Activated CD4-positive, alpha-beta memory T cell treated with anti-CD3 and anti-CD28 coated beads for 36 hours (primary cell): ENCODE data around the gene SLC35B4. TPM values are rescaled to one million over a fixed set of nuclear protein-coding genes. Genes with fewer than 3 reads are reported as not detected.

Experiments
- CTCF ChIA-PET: fragments of 350-600 bp; sonication (Branson Sonifier 250); formaldehyde crosslinking; loops from one replicate; lab custom pipeline; 2021; ENCODE audit warnings: antibody characterized with exemption, inconsistent platforms; lab: Charles Lee
- POLR2A ChIA-PET: fragments of 350-600 bp; sonication (Branson Sonifier 250); formaldehyde crosslinking; loops from one replicate; lab custom pipeline; 2021; ENCODE audit warnings: antibody characterized with exemption; lab: Charles Lee
- DNase-seq: peaks from one replicate; pipeline ENCODE4 v3.0.0-alpha.2; 2020
- H3K27ac Mint-ChIP-seq: one replicate; pipeline ENCODE4 v1.8.0; 2021; ENCODE audit warnings: mixed read lengths
- H3K27me3 Mint-ChIP-seq: one replicate; pipeline ENCODE4 v1.8.0; 2021; ENCODE audit warnings: mixed read lengths
- H3K36me3 Mint-ChIP-seq: one replicate; pipeline ENCODE4 v1.8.0; 2021; ENCODE audit warnings: mixed read lengths
- H3K4me1 Mint-ChIP-seq: one replicate; pipeline ENCODE4 v1.8.0; 2021; ENCODE audit warnings: low read depth, mixed read lengths
- H3K4me3 Mint-ChIP-seq: one replicate; pipeline ENCODE4 v1.8.0; 2021; ENCODE audit warnings: mild to moderate bottlenecking, mixed read lengths
- H3K9me3 Mint-ChIP-seq: one replicate; pipeline ENCODE4 v1.8.0; 2021; ENCODE audit warnings: mixed read lengths
- intact Hi-C: fragments of 100-400 bp; cut with micrococcal nuclease; formaldehyde crosslinking; loops from one replicate; pipeline ENCODE4 v1.15.1; 2023
- total RNA-seq, 2 experiments: library from RNA; stranded (reverse); gene quantifications; one replicate each; pipeline ENCODE4 v1.2.3, GENCODE V29; 2021

The SLC35B4 gene
- total RNA-seq, result 10 to 100 TPM; 10.9 to 14.5 TPM

DNA sequence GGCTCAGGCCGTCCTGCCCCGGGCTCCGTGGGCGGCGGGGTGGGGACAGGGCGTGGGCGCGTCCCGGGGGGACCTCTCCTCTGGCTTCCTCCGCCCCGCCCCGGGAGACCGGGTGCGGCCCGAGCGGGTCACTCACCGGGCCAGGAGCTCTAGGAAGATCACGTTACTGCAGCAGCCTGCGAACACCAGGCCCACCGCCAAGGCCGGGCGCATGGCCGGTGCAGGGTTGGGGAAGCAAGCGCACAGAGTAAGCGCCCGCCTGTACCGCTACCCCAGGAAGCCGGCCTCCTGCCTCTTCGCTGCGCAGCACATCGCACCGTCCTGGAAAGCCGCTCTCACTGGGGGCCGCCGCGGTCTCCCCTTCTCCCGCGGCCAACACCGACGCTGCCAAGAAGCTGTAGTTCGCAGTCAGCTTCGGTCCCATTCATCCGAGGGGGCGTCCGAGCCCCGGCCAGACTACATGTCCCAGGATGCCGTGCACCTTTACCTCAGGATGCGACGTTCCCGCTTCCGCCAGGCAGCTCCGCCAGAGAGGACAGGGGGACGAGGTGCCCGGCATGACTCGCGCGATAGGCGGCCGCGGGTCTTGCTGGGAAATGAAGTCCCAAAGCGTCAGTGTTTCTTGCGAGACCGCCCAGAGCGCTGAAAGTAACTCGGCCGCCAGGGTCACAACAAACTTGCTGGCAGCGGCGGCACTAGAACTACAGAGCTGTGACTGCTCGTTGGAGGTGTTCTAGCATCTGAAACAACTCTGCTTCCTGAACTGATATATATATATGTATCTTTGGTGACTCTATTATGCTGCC is at the start of gene SLC35B4:
Gene SLC35B4, minus strand, starts transcription at position 392 of the 806 bp plus-strand sequence. Its CDS starts 179 bp downstream, at position 213.
- Mint-ChIP-seq H3K36me3 (no peaks in the 10 kb centered on the region), H3K4me3 (peak within 1 kb of the TSS; percentile 90), H3K4me1 (peaks cover 19% of the 10 kb centered on the region), H3K9me3 (no peaks in the 10 kb centered on the region), H3K27me3 (no peaks in the 10 kb centered on the region), H3K27ac (peak within 1 kb of the TSS; percentile 72)
- intact Hi-C loops, result loop anchor here (1.0 to 10.0 kb wide), 7 partner anchors 41 to 1659 kb away; partner anchors contain the start of genes AKR1B1 and LRGUK
- ChIA-PET POLR2A (interaction anchor here (1.0 to 1.4 kb wide), 2 partner anchors 116 to 329 kb away, joined by 5 read pairs; partner anchors contain the start of gene BPGM), CTCF (interaction anchor here (1.0 to 1.5 kb wide), 9 partner anchors 10 to 237 kb away, joined by 3 to 10 read pairs (median 5); partner anchors contain the start of genes AKR1B1 and LRGUK)
- peak; percentile 97 for DNase-seq

- H3K27ac Mint-ChIP-seq, result no peak overlapping the region
- CTCF ChIA-PET, result interaction anchor here (3.2 kb wide), 1 partner anchor 9 kb away, joined by 10 read pairs; no protein-coding TSS in a partner anchor
- no peaks in the 10 kb centered on the region for H3K36me3 Mint-ChIP-seq
- peaks cover 24% of the 10 kb centered on the region for H3K27me3 Mint-ChIP-seq
- POLR2A ChIA-PET, result no interaction called here
- DNase-seq, result no peak
- H3K4me1 Mint-ChIP-seq, result no peaks in the 10 kb centered on the region
- H3K4me3 Mint-ChIP-seq, result no peak overlapping the region
- intact Hi-C loops, result no loop called here
- H3K9me3 Mint-ChIP-seq, result no peaks in the 10 kb centered on the region
Observed at GRCh38 chr7:134366481-134366880, 49.8 kb upstream of the SLC35B4 start.

GRCh38 chr7:134365341-134366054 is 48.8 kb upstream of the SLC35B4 start:
- CTCF ChIA-PET, result interaction anchor here (1.7 to 3.2 kb wide), 2 partner anchors 8 to 93 kb away, joined by 4 to 10 read pairs; partner anchors contain the start of gene AKR1B1
- no peak for DNase-seq
- no peaks in the 10 kb centered on the region for H3K9me3 Mint-ChIP-seq
- H3K4me1 Mint-ChIP-seq, result no peaks in the 10 kb centered on the region
- H3K4me3 Mint-ChIP-seq, result no peak overlapping the region
- intact Hi-C loops, result no loop called here
- H3K27ac Mint-ChIP-seq, result no peak overlapping the region
- POLR2A ChIA-PET, result no interaction called here
- H3K36me3 Mint-ChIP-seq, result no peaks in the 10 kb centered on the region
- peaks cover 23% of the 10 kb centered on the region for H3K27me3 Mint-ChIP-seq

- intact Hi-C loops, result no loop called here
- no peak overlapping the region for H3K4me3 Mint-ChIP-seq
- H3K27me3 Mint-ChIP-seq, result peaks cover 17% of the 10 kb centered on the region
- H3K27ac Mint-ChIP-seq, result no peak overlapping the region
- H3K36me3 Mint-ChIP-seq, result no peaks in the 10 kb centered on the region
- no peaks in the 10 kb centered on the region for H3K9me3 Mint-ChIP-seq
- ChIA-PET CTCF (interaction anchor here (1.7 kb wide), 1 partner anchor 94 kb away, joined by 4 read pairs; the partner anchor contains the start of gene AKR1B1), POLR2A (no interaction called here)
- DNase-seq, result no peak
- H3K4me1 Mint-ChIP-seq, result no peaks in the 10 kb centered on the region
Observed at GRCh38 chr7:134364619-134365037, 47.9 kb upstream of the SLC35B4 start.

GRCh38 chr7:134362587-134363483 is 46.1 kb upstream of the SLC35B4 start:
- no peaks in the 10 kb centered on the region for H3K36me3 Mint-ChIP-seq
- H3K27ac Mint-ChIP-seq, result no peak overlapping the region
- DNase-seq, result no peak
- CTCF ChIA-PET, result no interaction called here
- POLR2A ChIA-PET, result no interaction called here
- H3K27me3 Mint-ChIP-seq, result peaks cover 10% of the 10 kb centered on the region
- H3K4me1 Mint-ChIP-seq, result no peaks in the 10 kb centered on the region
- no peaks in the 10 kb centered on the region for H3K9me3 Mint-ChIP-seq
- no peak overlapping the region for H3K4me3 Mint-ChIP-seq
- intact Hi-C loops, result no loop called here

- Mint-ChIP-seq H3K27me3 (peaks cover 5% of the 10 kb centered on the region), H3K27ac (no peak overlapping the region), H3K36me3 (no peaks in the 10 kb centered on the region), H3K9me3 (no peaks in the 10 kb centered on the region), H3K4me3 (no peak overlapping the region), H3K4me1 (no peaks in the 10 kb centered on the region)
- no peak for DNase-seq
- CTCF ChIA-PET, result interaction anchor here (0.5 to 1.5 kb wide), 3 partner anchors 43 to 1627 kb away, joined by 3 to 4 read pairs (median 3); partner anchors contain the start of gene SLC35B4
- intact Hi-C loops, result loop anchor here (5.0 kb wide), 1 partner anchor 43 kb away; the partner anchor contains the start of gene SLC35B4
- POLR2A ChIA-PET, result no interaction called here
Observed at GRCh38 chr7:134359787-134360432, 43.2 kb upstream of the SLC35B4 start.

DNA sequence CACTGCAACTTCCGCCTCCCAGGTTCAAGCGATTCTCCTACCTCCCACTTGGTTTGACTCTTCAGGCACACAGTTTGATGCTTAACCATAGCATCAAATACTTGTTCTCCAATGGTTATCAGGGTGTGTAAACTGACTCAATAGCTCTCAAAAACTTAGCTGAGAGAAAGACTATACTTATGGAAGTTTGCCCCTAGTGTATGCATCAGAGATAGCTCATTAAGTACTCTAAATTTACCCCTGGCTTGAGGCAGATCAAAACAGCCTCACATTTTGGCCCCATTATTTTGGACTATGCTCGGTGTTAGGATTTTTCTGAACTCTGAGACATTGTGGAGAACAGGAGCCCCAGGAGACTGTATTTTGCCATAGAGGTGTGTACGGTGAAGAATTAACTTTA is 40.8 kb upstream of the SLC35B4 start:
- no peak for DNase-seq
- CTCF ChIA-PET, result interaction anchor here (0.7 to 2.0 kb wide), 23 partner anchors 9 to 231 kb away, joined by 3 to 10 read pairs (median 4); partner anchors contain the start of genes LRGUK and SLC35B4
- Mint-ChIP-seq H3K4me3 (no peak overlapping the region), H3K27me3 (peaks cover 2% of the 10 kb centered on the region), H3K9me3 (no peaks in the 10 kb centered on the region), H3K36me3 (no peaks in the 10 kb centered on the region), H3K27ac (no peak overlapping the region), H3K4me1 (no peaks in the 10 kb centered on the region)
- POLR2A ChIA-PET, result no interaction called here
- intact Hi-C loops, result loop anchor here (5.0 kb wide), 1 partner anchor 40 kb away; the partner anchor contains the start of gene SLC35B4

DNA sequence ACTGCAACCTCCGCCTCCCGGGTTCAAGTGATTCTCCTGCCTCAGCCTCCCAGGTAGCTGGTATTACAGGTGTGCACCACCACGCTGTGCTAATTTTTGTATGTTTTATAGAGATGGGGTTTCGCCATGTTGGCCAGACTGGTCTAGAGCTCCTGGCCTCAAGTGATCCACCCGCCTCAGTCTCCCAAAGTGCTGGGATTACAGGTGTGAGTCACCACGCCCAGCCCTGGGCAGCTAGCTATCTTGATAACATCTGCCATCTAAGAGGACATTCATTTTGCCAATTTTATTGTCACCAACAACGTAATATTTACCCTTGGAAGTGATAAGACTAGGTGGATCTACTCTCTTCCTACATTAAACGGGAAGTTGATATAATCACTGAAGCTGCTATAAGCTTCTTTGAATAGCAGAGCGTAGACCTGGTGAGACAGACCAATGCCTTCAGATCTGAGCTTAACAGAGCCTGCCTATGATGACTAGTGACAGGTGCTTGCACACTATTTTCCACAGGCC is 39.7 kb upstream of the SLC35B4 start:
- CTCF ChIA-PET, result interaction anchor here (1.2 to 2.0 kb wide), 5 partner anchors 9 to 215 kb away, joined by 4 to 6 read pairs (median 5); partner anchors contain the start of gene SLC35B4
- intact Hi-C loops, result loop anchor here (5.0 kb wide), 1 partner anchor 39 kb away; the partner anchor contains the start of gene SLC35B4

DNA sequence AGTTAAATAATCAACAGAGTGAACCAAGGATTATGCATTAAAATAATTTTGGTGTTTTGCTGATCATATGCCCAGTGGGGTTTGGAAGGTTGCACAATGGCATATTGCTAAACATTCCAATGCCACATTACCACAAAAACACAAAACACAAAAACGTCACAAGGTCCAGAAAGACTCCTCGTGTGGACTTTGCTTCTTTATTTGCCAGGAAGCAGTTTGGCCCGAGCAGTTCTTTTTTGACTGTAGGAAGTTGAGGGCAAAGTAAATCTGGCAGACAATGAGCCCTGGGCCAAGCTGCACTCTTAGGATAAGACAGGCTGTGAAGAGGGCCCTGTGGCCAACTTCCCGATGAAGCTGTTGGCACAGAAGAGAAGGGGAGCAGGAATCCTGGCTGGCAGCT is 39.2 kb upstream of the SLC35B4 start:
- DNase-seq, result no peak
- intact Hi-C loops, result loop anchor here (5.0 kb wide), 1 partner anchor 39 kb away; the partner anchor contains the start of gene SLC35B4
- H3K4me3 Mint-ChIP-seq, result no peak overlapping the region
- H3K27ac Mint-ChIP-seq, result no peak overlapping the region
- POLR2A ChIA-PET, result no interaction called here
- no peaks in the 10 kb centered on the region for H3K9me3 Mint-ChIP-seq
- H3K36me3 Mint-ChIP-seq, result no peaks in the 10 kb centered on the region
- no peaks in the 10 kb centered on the region for H3K27me3 Mint-ChIP-seq
- CTCF ChIA-PET, result interaction anchor here (1.2 to 2.0 kb wide), 2 partner anchors 26 to 39 kb away, joined by 4 to 5 read pairs; partner anchors contain the start of gene SLC35B4
- no peaks in the 10 kb centered on the region for H3K4me1 Mint-ChIP-seq

More for the DNA sequence above, 39.7 kb upstream of the SLC35B4 start:
- H3K27me3 Mint-ChIP-seq, result no peaks in the 10 kb centered on the region
- H3K36me3 Mint-ChIP-seq, result no peaks in the 10 kb centered on the region
- no peak for DNase-seq
- no peak overlapping the region for H3K27ac Mint-ChIP-seq
- H3K9me3 Mint-ChIP-seq, result no peaks in the 10 kb centered on the region
- H3K4me3 Mint-ChIP-seq, result no peak overlapping the region
- H3K4me1 Mint-ChIP-seq, result no peaks in the 10 kb centered on the region
- POLR2A ChIA-PET, result no interaction called here

GRCh38 chr7:134355004-134355525 is 38.3 kb upstream of the SLC35B4 start:
- no peaks in the 10 kb centered on the region for H3K27me3 Mint-ChIP-seq
- CTCF ChIA-PET, result no interaction called here
- POLR2A ChIA-PET, result no interaction called here

More at GRCh38 chr7:134355004-134355525, 38.3 kb upstream of the SLC35B4 start:
- Mint-ChIP-seq H3K36me3 (no peaks in the 10 kb centered on the region), H3K4me1 (no peaks in the 10 kb centered on the region), H3K27ac (no peak overlapping the region), H3K4me3 (no peak overlapping the region), H3K9me3 (no peaks in the 10 kb centered on the region)
- DNase-seq, result no peak
- intact Hi-C loops, result loop anchor here (5.0 kb wide), 1 partner anchor 38 kb away; the partner anchor contains the start of gene SLC35B4
